Left forelimb (tissue), 1 donor: ENCODE results near the gene PWP2.
"Not testable (repeated sequence)": the region's sequence is repeated elsewhere in the genome, so short reads cannot be mapped to it uniquely, and the experiment has no call there.

Experiments used
- DNase-seq: peaks from one replicate; pipeline ENCODE4 v3.0.0-alpha.2; 2018; ENCODE audit warnings: low spot score

The PWP2 gene

DNA sequence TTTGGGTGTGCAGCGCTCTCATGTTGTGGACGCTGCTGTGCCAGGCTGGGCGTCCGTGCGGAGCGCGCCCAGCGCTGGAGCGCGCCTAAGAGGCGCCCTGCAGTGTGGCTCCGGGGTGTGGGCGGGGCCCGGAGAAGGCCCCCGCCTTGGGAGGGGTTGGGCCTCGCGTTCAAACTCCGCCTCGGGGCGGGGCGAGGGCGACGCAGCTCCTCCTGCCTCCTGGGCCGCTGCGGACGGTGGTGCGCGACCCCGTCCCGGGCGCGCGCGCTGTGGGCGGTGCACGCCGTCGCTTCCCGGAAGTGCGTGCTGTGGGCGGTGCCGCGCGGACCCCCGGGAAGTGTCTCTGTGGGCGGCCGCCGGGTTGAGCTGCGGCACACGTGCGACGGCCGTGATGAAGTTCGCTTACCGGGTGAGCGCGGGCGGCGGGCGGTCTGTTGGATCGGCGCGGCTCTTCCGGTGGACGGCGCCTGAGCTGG, at the start of gene PWP2:
Gene PWP2 (plus strand): TSS at position 374 of the 476 bp plus-strand sequence. CDS start 18 bp downstream, at position 392.
- not testable (repeated sequence) for DNase-seq

DNA sequence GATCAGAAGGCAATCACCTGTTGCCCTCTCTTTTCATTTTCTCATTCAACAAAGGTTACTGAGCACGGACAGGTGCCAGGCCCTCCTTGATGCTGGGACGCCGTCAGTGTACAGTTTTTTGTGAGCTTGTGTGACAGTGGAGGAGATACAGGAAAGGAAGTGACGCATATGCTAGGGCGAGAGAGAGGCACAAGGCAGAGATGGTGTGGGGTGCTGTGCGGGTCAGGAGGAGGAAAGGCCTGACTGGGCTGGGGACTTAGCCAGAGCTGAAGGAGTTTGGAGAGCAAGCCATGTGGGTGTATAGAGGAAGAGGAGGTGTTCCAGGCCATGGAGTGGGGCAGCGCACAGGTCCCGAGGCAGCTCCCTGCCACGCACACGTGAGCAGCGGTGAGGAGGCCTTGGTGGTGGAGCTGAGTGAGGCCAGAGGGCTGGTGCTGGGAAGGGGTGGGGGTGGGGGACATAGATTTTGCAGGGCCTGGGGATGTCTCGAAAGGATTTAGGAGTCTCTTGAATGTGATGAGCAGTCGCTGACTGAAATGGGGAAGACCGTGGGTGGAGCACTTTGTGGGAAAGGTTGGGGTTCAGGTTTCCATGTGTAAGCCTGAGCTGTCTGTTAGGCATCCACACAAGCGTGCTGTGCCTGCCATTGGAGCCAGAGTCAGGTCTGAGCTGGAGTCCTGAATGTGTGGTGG, 49.1 kb upstream of the PWP2 start:
- no peak for DNase-seq

DNA sequence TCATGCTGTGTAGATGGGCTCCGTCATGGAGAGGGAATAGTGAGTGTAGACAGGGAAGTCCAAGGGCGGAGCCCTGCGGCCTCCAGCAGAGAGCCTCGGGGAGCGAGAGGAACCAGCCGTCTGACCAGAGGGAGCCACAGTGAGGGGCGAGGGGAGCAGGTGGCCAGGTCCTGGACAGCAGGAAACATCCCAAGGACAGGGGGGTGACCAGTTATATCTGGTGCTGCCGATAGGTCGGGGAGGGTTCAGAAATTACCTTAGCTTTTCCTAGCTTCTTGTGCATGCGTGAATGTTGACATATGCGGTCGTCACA, 48.6 kb upstream of the PWP2 start:
- DNase-seq: no peak

DNA sequence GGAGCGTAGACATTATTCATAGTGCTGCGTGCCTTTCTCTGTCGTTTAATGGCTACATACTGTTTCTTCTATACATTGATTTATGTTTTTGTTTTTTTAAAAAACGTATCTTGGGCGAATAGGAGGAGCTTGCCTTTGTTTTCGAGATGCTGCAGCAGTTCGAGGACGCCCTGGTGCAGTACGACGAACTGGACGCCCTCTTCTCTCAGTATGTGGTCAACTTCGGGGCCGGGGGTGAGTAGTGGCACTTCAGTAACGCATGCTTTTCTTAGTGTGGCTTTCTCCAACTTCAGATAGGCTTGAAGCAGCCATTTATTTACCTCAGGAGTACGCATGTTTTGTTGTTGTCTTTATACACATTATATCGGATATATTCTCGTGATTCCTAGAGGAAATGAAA, 48.2 kb upstream of the PWP2 start:
- DNase-seq: no peak

DNA sequence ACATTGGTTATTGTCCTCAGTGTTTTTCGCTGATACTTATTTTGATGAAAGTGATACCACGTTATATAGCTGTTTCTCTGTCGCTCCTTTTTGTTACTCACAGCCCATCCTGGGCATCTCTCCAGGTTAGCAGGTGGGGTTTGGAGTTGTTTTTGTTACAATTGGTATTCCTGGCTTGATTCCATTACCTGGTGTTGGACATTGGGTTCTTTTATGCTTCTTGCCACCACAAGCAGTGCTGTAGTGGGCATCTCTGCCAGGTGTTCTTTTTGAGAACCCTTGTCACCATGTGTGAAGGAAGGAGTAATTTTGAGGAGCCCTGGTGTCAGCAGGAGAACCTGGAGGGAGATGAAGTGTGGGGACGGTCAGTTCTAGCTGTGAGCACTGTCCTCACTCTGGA, 47.5 kb upstream of the PWP2 start:
- DNase-seq: no peak

DNA sequence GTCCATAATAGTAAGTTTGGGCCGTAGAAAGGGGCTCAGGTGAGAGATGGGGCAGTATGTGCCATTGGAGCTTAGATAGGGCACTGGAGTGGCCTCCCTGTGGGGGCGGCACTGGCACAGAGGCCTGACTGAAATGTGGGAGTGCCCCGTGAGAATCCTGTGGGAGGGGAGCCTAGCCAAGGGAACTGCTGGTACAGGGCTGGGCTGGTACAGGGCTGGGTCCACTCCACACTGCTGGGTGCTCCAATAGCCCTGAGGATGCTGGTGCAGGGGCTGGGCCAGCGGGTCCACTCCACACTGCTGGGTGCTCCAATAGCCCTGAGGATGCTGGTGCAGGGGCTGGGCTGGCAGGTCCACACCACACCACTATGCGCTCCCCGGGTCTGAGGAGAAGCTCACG, 44.8 kb upstream of the PWP2 start:
- no peak for DNase-seq

DNA sequence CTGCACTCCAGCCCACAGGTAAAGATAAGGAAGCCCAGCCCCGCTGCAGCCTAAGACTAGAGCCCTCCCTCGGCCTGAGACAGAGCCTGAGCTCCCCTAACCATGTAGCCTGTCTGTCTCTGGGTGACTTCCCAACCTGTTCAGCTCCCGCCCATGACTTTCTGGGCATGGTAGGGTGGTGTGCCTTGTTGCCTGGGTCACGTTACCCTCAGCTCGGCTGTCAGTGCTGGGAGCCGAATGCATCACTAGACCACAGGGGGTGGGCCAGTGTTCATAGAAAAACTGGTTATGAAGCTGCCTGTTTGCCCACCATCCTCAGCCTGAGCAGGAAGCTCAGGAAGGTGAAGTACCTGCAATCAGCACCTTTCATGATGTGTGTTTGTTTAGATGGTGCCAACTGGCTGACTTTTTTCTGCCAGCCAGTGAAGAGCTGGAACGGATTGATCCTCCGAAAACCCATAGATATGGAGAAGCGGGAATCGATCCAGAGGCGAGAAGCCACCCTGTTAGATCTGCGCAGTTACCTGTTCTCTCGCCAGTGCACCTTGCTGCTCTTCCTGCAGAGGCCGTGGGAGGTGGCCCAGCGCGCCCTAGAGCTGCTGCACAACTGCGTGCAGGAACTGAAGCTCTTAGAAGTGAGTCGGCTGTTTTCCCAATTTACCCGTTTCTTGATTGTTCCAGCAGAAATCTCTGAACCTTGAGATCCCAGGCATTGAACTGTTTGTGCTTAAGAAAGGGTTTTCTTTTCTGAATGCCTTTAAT, 43.9 kb upstream of the PWP2 start:
- DNase-seq: no peak

DNA sequence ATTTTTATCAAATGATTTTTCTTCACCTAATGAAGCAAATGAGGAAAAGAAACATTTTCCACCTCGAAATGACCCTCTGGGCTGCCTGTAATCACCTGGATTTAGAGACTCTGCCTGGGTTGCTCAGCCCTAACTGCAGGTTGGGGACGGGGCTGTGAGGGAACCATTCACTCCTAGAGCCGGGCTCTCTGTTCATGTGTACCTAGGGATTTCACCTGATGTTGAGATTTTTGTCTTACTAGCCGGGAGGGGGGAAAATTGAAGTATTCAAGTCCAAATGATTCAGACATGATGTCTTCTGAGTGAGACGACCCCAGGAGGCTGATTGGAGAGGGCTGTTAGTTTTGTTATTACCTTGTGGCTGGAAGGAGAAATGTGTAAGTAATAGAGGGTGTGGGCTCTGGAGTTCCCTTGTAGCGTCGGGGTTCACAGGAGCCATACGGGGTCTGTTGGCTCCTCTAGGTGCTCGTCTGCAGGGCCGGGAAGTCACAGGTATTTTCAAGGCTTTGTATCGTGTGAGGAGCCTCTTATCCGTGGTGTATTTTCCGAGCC, 42.3 kb upstream of the PWP2 start:
- no peak for DNase-seq

DNA sequence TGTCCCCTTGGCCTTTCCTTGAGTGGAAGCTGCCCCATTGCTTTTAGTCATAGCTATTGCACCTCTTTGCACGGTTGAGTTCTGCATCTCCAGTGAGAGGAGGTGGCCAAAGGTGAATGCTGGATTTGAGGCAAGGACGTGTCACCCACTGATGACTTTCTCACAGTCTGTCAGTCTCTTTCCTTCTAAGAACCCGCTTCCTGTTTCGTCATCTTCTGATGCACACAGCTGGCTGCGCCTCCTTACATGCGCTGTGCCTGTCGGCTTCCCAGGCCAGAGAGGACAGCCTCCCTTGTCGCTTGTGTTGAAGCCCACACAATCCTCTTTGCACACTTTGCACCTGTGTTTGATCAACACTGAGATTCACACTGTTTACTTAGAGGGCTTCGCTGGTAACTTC, 41.8 kb upstream of the PWP2 start:
- no peak for DNase-seq

DNA sequence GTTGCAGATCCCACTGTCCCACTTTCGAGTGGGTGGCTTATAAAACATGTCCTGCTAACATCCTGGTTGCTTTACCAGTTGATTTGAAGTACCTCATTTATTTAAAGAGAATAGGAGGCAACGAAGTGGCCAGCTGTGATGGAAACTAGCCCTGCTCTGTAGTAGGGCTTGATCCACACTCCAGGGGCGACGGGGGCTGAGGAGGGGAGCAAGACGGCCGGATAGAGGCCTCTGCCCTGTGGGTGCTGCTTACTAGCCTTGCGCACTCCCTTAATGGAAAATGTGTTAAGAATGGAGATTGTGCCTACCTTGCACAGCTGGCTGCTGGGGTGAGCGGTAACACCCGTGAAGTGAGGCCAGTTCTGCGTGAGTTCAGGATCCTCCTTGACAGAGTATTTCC, 41.1 kb upstream of the PWP2 start:
- no peak for DNase-seq

DNA sequence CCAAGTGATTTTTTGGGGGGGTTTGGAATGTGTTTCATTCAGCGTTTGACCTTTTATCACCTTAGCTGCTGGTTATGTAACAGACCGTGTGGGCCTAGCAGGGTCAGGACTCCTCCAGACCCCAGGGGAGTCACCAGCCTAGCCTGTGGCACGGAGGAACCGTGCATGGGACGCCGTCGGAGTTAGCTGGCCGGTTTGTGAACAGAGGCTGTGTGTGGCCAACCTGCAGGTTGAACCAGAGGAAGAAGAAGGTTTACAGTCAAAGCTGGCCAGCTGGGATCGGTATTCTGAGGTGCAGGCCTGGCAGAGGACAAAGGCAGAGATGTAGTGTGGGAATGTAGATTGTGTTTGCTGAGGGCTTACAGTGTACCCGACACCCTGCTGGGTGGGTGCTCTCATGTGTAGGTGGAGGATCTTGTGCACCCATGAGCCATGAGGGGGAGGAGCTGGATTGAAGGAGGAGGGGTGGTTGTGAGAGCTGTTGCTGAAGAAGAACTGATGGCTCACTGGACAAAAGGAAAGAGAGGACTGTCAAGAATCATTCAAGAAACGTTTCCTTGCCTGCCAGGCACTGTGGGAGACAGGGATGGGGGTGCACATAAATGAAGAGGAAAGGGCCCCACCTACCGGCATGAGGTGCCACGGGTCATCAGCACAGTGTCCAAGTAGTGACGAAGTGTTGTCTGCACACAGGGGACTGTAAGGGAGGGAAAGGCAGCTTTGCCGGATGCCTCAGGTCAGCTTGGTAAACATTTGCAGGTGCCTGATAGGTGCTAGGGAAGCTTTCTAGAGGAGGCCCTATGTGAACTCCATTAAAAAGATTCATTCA, 40.0 kb upstream of the PWP2 start:
- DNase-seq: no peak

DNA sequence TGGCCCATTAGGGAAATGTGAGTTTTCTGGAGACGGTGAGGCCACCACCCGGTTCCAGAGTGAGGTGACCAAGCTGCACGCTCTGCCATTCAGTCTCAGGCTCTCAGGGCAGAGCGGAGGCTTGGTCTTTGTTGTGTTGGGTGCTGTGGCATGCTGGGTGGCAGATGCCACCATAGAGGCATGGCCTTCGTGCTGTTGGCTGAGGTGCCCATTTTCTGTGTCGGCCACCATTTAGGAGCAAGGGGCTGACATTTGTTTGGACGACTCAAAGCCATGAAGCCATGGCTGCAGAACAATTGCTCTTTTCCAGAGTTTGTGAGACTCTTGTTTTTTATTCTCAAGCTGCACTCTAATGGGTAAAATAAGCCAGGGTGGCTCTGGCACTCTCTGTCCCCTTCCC, 36.8 kb upstream of the PWP2 start:
- DNase-seq: no peak

DNA sequence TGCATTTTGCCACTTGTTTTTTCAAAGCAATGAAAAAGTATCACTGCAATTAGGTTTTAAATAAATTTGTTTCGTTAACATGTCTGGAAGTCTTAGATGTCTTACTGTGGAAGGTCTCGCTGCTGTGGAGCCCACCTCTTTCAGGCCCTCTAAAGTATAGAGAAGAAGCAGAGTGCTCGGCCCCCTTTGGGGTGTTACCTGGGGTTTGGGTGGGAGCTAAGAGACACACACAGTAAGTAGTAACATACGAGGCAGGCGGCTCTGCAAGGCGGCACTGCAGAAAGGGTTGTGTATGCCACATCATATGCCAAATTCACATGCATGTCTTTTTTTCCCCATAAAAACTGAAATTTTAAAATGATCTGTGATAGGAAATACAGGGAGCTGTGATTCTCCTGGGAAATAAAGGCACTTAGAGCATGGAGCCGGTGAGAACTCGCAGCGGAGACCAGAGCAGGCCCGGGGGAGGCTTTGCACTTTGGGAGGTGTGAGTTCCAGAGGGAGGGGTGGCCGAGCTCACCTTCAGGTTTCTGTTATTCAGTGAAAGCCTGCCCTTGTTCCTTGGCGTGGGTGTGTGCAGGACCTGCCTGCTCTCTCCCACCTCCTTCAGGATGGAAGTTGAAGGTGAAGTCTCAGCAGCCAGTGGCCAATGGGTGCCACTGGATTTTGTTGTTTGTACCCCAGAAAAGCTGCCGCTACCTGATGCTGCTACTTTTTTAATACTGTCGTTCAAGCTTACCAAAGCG, 35.7 kb upstream of the PWP2 start:
- DNase-seq: no peak

DNA sequence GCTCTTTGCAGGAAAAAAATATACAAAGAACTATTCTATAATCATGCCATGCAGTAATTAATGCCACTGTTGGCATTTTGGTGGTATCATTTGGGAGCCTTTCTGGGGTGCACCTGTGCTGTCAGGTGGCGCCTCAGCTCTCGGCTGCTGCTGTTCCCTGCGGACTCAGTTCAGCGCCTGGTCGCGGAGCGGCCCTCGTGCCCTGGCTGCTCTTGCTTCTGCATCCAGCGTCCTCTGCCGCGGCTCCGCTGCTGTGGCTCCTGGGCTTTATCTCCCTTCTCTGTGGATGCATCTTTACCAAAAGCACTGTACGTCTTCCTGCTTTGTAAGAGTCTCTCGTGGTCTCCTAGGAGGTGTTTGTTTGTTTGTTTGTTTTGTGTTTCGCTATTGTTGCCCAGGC, 35.1 kb upstream of the PWP2 start:
- no peak for DNase-seq

DNA sequence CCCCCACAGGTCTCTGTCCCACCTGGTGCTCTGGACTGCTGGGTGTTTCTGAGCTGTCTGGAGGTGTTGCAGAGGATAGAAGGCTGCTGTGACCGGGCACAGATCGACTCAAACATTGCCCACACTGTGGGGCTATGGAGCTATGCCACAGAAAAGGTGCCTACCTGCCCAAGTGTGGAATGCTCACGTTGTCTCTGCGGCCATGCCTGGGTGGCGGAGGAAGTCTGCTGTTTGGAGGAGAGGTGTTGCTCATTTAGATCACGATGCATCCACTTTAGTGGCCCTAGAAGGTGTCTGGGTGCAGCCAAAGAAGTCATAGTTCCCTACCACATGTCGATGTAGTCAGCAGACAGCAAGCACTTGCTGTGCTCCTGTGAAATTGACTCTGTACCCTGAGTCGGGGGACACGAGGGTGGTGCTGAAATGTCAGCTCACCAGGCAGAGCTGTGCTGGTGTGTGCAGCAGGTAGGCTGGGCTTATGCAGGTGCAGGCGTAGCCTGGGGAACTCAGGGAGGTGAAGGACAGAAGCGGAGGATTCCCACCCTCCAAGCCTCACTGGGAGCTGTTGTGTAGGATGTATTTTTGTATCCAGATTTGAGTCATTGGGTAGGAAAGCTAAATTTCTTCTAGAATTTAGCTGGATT, 32.8 kb upstream of the PWP2 start:
- no peak for DNase-seq

DNA sequence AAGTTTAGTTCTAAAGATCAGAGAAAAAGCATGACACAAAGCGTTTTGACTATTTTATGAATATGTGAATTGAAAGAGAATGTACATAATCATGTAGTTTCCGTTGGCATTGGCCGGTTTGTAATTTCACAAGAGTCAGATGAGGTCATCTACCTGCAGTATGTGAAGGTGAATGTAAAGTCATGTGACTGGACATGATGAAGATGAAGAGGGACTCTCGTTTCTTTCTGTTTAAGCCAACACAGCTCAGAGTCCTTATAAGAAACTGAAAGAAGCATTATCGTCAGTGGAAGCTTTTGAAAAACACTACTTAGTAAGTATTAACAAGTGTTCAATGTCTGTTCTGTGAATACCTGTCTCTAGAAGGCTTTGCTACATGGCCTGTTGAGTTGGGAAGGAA, 30.9 kb upstream of the PWP2 start:
- DNase-seq: no peak

DNA sequence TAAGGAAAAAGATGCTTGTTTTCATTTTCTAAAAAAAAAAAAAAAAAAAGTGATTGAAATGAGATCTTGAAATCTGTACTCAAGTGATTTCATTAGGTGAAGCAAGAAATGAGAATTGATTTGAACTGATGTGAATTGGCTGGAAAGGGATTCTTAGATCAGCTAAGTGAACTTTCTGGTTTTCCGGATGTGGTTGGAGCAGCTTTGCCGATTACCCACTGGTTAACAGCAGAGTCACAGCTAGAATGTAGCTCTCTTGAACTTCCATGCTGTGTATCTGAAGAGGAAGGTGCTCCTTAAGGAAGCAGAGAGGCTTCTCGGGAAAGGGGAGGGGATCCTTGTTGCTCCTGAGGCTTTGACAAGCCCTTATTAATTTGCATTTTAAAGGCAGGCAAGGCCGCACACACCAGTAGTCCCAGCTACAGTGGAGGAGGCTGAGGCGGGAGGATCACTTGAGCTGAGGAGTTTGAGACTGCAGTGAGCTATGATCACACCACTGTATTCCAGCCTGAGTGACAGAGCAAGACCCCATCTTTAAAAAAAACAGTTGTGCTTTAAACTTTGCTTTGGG, 28.7 kb upstream of the PWP2 start:
- DNase-seq: no peak

DNA sequence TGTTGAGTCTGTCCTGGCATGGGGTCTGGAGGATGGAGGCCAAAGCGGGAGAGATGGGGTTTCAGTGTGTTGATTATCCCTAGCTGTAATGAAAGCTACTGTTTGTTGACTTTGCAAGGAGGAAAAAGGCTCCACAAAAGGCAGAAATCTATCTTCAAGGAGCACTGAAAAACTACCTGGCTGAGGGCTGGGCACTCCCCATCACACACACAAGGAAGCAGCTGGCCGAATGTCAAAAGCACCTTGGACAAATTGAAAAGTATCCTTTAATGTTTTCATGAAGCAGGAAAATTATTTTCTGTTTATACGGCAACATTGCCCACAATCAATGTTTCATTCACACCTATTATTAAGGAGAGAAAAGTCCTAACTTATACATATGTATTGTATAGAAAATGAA, 27.8 kb upstream of the PWP2 start:
- no peak for DNase-seq

DNA sequence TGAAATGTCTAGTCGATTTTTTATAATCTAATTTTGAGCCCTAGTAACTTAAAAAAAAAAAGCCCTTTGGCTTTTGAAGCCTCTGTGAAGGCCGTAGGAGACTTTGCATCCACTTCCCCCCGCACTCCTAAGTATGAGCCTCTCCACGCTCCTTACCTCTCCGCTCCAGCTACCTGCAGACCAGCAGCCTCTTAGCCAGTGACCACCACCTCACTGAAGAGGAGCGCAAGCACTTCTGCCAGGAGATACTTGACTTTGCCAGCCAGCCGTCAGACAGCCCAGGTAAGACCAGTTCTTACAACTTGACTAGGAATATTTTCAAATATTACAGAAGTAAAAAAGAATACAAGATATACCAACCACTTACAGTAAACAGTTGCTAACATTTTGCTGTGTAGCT, 27.4 kb upstream of the PWP2 start:
- DNase-seq: no peak

DNA sequence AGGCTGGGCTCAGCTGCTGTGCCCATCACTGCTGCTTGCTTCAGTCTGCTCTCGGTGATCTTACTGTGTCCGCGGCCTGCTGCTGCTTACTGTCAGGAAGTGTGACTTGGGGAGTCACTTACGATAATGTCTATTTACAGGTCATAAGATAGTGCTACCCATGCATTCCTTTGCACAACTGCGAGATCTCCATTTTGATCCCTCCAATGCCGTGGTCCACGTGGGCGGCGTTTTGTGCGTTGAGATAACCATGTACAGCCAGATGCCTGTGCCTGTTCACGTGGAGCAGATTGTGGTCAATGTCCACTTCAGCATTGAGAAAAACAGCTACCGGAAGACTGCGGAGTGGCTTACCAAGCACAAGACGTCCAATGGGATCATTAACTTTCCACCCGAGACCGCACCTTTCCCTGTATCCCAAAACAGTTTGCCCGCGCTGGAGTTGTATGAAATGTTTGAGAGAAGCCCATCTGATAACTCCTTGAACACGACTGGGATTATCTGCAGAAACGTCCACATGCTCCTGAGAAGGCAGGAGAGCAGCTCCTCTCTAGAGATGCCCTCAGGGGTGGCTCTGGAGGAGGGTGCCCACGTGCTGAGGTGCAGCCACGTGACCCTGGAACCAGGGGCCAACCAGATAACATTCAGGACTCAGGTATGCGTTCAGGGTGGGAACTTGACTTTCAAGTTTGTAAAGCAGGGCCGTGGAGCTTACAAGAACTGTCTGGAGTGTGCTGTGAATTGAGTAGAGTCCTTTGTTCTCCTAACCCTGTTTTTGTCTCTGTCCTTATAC, 24.4 kb upstream of the PWP2 start:
- no peak for DNase-seq
